Fibroblast of pulmonary artery (primary cell): ENCODE results near the gene POFUT2.

Experiments used
- DNase-seq: peaks from one replicate; pipeline ENCODE4 v3.0.0-alpha.2; 2010; ENCODE audit warnings: low read depth
- H3K4me3 ChIP-seq: replicated peaks from 2 replicates; pipeline ENCODE4 v1.5.1; 2011; ENCODE audit warnings: low read depth, mild to moderate bottlenecking, control low read depth, low read length, moderate library complexity
- TF ChIP-seq, protein P1 (sequence below): IDR thresholded peaks from 2 replicates; pipeline ENCODE4 v1.5.1; 2011; ENCODE audit warnings: mild to moderate bottlenecking, control low read depth, low read length, inconsistent platforms; ENCODE audit errors: missing control alignments

The POFUT2 gene

DNA sequence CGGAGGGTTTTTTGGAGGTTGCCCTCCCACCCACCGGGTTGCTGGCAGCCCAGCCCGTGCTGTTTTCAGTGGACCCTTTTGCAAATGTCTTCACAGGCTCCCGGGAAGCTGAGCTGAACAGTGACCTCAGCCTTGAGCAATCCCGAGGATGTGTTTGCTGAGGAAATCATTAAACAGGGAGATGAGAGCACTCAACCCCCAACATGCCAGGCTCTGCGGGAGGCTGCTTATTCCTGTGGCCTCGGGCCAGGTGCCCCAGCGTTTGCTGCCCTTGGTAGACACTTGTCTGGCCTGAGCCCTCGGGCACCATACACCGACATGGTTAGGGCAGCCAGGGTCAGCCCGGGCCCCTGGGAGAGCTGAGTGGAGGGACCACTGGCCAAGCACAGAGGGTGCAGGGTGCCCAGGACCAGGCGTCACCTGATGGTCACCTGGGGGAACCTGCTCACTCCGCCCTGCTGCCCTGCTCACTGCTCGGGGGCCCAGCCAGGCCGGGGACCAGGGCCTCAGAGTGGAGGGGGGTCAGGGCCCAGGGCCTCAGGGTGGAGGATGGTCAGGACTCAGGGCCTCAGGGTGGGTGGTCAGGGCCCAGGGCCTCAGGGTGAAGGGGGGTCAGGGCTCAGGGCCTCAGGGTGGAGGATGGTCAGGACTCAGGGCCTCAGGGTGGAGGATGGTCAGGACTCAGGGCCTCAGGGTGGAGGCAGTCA is 42.5 kb upstream of the POFUT2 start:
- no peak overlapping the region for H3K4me3 ChIP-seq
- TF ChIP-seq, protein P1, sequence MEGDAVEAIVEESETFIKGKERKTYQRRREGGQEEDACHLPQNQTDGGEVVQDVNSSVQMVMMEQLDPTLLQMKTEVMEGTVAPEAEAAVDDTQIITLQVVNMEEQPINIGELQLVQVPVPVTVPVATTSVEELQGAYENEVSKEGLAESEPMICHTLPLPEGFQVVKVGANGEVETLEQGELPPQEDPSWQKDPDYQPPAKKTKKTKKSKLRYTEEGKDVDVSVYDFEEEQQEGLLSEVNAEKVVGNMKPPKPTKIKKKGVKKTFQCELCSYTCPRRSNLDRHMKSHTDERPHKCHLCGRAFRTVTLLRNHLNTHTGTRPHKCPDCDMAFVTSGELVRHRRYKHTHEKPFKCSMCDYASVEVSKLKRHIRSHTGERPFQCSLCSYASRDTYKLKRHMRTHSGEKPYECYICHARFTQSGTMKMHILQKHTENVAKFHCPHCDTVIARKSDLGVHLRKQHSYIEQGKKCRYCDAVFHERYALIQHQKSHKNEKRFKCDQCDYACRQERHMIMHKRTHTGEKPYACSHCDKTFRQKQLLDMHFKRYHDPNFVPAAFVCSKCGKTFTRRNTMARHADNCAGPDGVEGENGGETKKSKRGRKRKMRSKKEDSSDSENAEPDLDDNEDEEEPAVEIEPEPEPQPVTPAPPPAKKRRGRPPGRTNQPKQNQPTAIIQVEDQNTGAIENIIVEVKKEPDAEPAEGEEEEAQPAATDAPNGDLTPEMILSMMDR: no peak
- peak; percentile 85 for DNase-seq

DNA sequence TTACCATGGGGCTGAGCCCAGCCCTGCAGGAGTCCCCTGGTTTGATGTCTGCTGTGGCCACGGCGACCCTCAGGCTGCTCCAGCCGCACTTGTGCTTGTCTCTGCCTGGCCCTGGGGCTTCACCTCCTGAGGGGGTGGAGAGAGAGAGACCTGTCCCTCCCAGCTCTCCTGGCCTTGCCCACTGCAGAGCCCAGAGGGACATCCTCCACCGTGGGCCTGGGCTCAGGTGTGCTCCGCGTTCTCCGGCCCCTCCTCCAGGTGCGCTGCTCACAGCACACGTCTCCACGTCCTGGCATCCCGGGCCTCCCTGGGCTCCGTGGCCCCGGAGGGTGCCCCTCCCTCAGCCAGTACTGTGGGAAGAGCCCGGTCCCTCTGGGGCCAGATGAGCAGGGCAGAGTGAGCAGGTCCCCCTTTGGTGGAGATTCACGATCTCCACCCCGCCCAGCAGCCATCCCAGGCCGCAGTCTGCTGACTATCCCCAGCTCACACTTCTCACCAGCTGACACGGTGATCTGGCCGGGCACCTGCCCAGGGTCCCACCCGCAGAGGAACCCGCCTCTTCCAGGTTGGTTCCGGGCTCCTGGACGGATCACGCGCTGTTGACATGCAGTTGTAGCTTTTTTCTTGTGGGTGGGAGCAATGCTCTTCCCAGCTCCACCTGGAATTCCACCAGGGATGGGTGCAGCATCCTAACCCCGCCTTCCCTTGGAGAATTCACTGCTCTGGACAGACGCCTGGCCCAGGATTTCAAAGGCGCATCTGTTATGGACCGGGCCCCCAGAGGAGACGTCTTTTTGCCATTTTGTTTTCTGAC is 41.8 kb upstream of the POFUT2 start:
- TF ChIP-seq, protein P1: no peak
- H3K4me3 ChIP-seq: no peak overlapping the region
- no peak for DNase-seq

DNA sequence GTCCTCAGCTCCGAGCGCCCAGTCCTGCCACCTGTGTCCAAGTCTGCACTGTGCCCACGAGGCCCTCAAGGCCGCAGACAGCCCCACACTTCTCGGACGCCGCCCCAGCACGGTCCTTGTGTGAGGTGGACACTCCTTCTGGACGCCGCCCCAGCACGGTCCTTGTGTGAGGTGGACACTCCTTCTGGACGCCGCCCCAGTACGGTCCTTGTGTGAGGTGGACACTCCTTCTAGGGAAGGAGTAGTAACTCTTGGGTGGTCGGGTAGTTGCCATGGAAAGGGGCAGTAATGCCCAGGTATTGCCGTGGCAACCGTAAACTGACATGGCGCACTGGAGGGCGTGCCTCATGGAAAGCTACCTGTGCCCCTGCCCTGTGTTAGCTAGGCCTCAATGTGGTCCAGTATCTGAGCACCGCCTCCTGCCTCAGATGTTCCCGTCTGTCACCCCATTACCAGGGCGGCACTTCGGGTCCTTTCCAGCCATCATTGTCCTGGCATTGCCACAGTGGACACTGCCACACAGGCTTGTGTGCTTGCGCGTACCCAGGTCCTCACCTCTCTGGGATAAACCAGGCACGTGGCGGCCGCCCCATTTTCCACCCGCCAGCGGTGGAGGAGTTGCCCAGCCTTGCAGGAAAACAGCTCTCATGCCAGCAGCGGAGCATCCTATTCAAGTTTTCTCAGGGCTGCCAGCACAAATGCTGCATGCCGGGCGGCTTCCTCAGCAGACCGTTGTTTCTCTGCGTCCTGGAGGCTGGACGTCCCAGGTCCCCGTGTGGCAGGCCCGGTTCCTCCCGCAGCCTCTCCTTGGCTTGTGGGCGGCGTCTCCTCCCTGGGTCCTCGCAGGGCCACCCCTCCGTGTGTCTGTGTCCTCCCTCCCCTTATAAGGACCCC is 40.8 kb upstream of the POFUT2 start:
- DNase-seq: no peak
- no peak overlapping the region for H3K4me3 ChIP-seq
- TF ChIP-seq, protein P1: no peak

DNA sequence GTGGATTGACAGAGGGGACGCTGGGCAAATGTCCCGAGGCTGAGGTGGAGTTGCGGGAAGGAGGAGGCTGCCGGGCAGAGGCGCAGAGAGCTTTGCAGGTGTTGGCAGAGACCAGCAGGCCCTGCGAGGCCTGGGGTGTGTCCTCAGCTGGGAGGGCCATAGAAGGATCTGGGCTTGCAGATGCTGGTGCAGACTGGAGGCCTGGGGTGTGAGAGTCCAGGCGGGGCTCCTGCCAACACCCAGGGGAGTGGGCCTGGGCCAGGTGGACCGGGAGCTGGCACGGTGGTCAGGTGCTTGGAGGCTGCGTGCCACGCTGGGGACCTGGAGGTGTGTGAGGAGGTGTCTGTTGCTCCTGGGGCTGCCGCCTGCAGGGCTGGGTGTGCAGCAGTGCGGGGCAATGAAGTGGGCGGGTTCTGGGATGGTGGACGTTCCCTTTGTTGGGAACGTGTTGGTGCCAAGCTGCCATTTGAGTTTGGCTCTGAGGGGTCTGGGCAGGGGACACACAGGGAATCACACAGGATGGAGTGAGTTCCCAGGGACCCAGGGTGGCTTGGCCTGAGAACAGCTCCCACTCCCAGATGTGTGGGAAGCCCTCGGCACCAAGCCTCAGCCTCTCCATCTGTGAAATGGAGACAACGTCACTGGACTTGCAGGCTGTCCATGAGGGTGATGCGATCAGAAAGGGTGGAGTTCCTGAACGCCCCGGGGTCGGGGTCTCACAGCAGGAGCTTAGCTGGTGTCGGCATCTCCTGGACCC is 39.9 kb upstream of the POFUT2 start:
- DNase-seq: no peak
- TF ChIP-seq, protein P1: no peak
- no peak overlapping the region for H3K4me3 ChIP-seq

DNA sequence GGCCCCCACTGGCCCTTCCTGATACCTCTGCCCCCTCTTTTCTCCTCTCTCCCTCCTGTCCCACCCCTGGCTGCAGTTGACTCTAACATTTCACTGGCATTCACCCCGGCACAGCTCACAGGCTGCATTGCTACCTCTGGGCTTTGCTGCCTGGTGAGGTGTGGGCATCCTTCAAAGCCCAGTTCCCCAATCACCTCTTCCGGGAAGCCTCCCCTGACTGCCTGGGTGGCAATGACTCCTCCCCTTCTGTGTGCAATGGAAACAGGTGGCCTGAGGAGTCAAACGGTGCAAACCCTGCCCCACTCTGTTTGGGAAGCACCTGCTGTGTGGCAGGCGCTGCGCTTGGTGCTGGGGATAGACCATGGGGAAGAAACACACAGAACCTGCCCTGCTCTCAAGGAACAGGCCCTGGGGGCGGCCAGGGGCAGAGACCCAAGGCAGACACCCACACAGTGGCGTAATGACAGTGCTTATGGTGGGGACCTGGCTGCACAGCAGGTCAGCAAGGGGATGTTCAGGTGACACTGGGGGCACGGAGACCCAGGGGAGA is 39.3 kb upstream of the POFUT2 start:
- no peak for DNase-seq
- H3K4me3 ChIP-seq: no peak overlapping the region
- TF ChIP-seq, protein P1: no peak
